HFFc6 (cell line): Measurements from ENCODE around the gene ZNF552. TPM values are rescaled to one million over a fixed set of nuclear protein-coding genes. Genes with fewer than 3 reads are reported as not detected.

Experiments used
- DNase-seq: peaks from one replicate; pipeline ENCODE4 v3.0.0-alpha.2; 2018
- H3K27ac Mint-ChIP-seq: 2 replicates; pipeline ENCODE4 v1.8.0; 2020; ENCODE audit warnings: mild to moderate bottlenecking, mixed read lengths
- H3K27me3 Mint-ChIP-seq: 2 replicates; pipeline ENCODE4 v1.8.0; 2021; ENCODE audit warnings: mild to moderate bottlenecking, moderate library complexity, mixed read lengths; ENCODE audit not compliant: insufficient read depth
- H3K36me3 Mint-ChIP-seq: 2 replicates; pipeline ENCODE4 v1.8.0; 2021; ENCODE audit warnings: low read depth, mixed read lengths
- H3K4me1 Mint-ChIP-seq: 2 replicates; pipeline ENCODE4 v1.8.0; 2020; ENCODE audit warnings: low read depth, mixed read lengths
- H3K4me3 Mint-ChIP-seq: 2 replicates; pipeline ENCODE4 v1.8.0; 2020; ENCODE audit warnings: mild to moderate bottlenecking, moderate library complexity, mixed read lengths
- H3K9me3 Mint-ChIP-seq: 2 replicates; pipeline ENCODE4 v1.8.0; 2020; ENCODE audit warnings: mild to moderate bottlenecking, mixed read lengths
- CTCF ChIP-seq: fragments of 200-600 bp; sonication (generic); IDR thresholded peaks from 2 replicates; pipeline ENCODE4 v1.5.0; 2021; ENCODE audit warnings: antibody characterized with exemption, mild to moderate bottlenecking
- total RNA-seq, 6 experiments: library from RNA; stranded (reverse); fragmentation: NEBNext Ultra II Directional; extraction: Animal tissue kit (Norgen Biotek cat#: 25700); gene quantifications; 2 replicates in 1 of 6; 3 replicates in 5 of 6; pipeline ENCODE4 v1.2.3, GENCODE V29; 2021

ZNF552 gene
- total RNA-seq, 6 experiments from 2014 or later: 2.7 to 3.8 (median 3.0) TPM

GRCh38 chr19:57776764-57777296 is 37.9 kb downstream of the ZNF552 start:
- no peak for DNase-seq
- Mint-ChIP-seq H3K27ac (no peak overlapping the region), H3K4me3 (no peak overlapping the region), H3K36me3 (peaks cover 79% of the 10 kb centered on the region), H3K27me3 (no peaks in the 10 kb centered on the region), H3K9me3 (peaks cover 76% of the 10 kb centered on the region), H3K4me1 (no peaks in the 10 kb centered on the region)
- no peak for TF ChIP-seq CTCF

GRCh38 chr19:57773488-57773887 is 41.2 kb downstream of the ZNF552 start:
- TF ChIP-seq CTCF: no peak
- no peak for DNase-seq
- Mint-ChIP-seq H3K27me3 (peaks cover 2% of the 10 kb centered on the region; the same call in 1 of the 2 replicates), H3K27ac (no peak overlapping the region), H3K36me3 (peaks cover 76% of the 10 kb centered on the region), H3K9me3 (peaks cover 76% of the 10 kb centered on the region), H3K4me3 (no peak overlapping the region), H3K4me1 (peaks cover 15% of the 10 kb centered on the region)

GRCh38 chr19:57771417-57771816 is 43.3 kb downstream of the ZNF552 start:
- no peak for TF ChIP-seq CTCF
- no peak for DNase-seq
- H3K9me3 Mint-ChIP-seq: peaks cover 63% of the 10 kb centered on the region
- peak overlapping the region; percentile 61 for H3K4me3 Mint-ChIP-seq
- H3K27me3 Mint-ChIP-seq: peaks cover 2% of the 10 kb centered on the region; the same call in 1 of the 2 replicates
- H3K4me1 Mint-ChIP-seq: peaks cover 15% of the 10 kb centered on the region
- no peak overlapping the region for H3K27ac Mint-ChIP-seq
- peaks cover 68% of the 10 kb centered on the region for H3K36me3 Mint-ChIP-seq

- Mint-ChIP-seq H3K36me3 (peaks cover 67% of the 10 kb centered on the region), H3K9me3 (peaks cover 55% of the 10 kb centered on the region), H3K27me3 (peaks cover 2% of the 10 kb centered on the region; the same call in 1 of the 2 replicates), H3K4me3 (peak within 1 kb of the TSS; percentile 90), H3K27ac (peak within 1 kb of the TSS; percentile 87), H3K4me1 (peaks cover 15% of the 10 kb centered on the region)
- peak; percentile 89 for DNase-seq
- TF ChIP-seq CTCF: no peak
These were observed 45.2 kb downstream of the ZNF552 start, which contains the start of gene ZNF586 for GRCh38 chr19:57769345-57770131. Gene ZNF586, plus strand, starts transcription at chr19:57769676. Its CDS starts 167 bp downstream, at chr19:57769843.

- peaks cover 82% of the 10 kb centered on the region for H3K36me3 Mint-ChIP-seq
- peaks cover 3% of the 10 kb centered on the region; the same call in 1 of the 2 replicates for H3K27me3 Mint-ChIP-seq
- TF ChIP-seq CTCF: no peak
- peaks cover 21% of the 10 kb centered on the region for H3K9me3 Mint-ChIP-seq
- H3K4me3 Mint-ChIP-seq: no peak overlapping the region
- DNase-seq: no peak
- H3K4me1 Mint-ChIP-seq: no peaks in the 10 kb centered on the region
- H3K27ac Mint-ChIP-seq: no peak overlapping the region
These were observed 55.6 kb downstream of the ZNF552 start for GRCh38 chr19:57759096-57759495.
